HepG2 (cell line): ENCODE results near the gene CDNF. TPM values are rescaled to one million over a fixed set of nuclear protein-coding genes. Genes with fewer than 3 reads are reported as not detected.
A peak's percentile ranks its signal among the peaks of the same experiment; 100 is the strongest.

Source experiments
- DBP ChIP-seq: sonication (generic); formaldehyde crosslinking; IDR thresholded peaks from 2 replicates; pipeline ENCODE4 v1.4.0; 2020; ENCODE audit warnings: missing genetic modification reagents; ENCODE audit errors: not compliant biosample characterization
- FOXJ3 ChIP-seq: sonication (generic); formaldehyde crosslinking; IDR thresholded peaks from 2 replicates; pipeline ENCODE4 v1.4.0; 2020; ENCODE audit warnings: missing genetic modification reagents, mild to moderate bottlenecking, borderline replicate concordance
- KDM4B ChIP-seq: sonication (generic); formaldehyde crosslinking; IDR thresholded peaks from 2 replicates; pipeline ENCODE4 v1.4.0; 2020; ENCODE audit warnings: missing genetic modification reagents
- MATR3 ChIP-seq: sonication (generic); formaldehyde crosslinking; IDR thresholded peaks from 2 replicates; pipeline ENCODE4 v1.4.0; 2020; ENCODE audit warnings: missing genetic modification reagents
- MAX ChIP-seq: IDR thresholded peaks from 2 replicates; pipeline ENCODE4 v1.6.1; 2012; ENCODE audit warnings: inconsistent platforms
- MZF1 ChIP-seq: sonication (generic); formaldehyde crosslinking; IDR thresholded peaks from 2 replicates; pipeline ENCODE4 v1.8.1; 2023; ENCODE audit warnings: mild to moderate bottlenecking, missing genetic modification reagents, borderline replicate concordance
- NBN ChIP-seq: fragments of 450-650 bp; conservative IDR thresholded peaks from 2 replicates; pipeline ENCODE4 v1.6.1; 2017
- PCBP2 ChIP-seq: fragments of 200-400 bp; formaldehyde crosslinking; optimal IDR thresholded peaks from 2 replicates; pipeline ENCODE3; 2018; ENCODE audit warnings: low read length, low read depth; ENCODE audit not compliant: poor library complexity, severe bottlenecking
- POLR2G ChIP-seq: fragments of 200-400 bp; formaldehyde crosslinking; IDR thresholded peaks from 2 replicates; pipeline ENCODE4 v1.6.1; 2018; ENCODE audit warnings: mild to moderate bottlenecking, low read depth, low read length, moderate library complexity
- RARA ChIP-seq: IDR thresholded peaks from 2 replicates; pipeline ENCODE4 v1.6.1; 2016; ENCODE audit warnings: missing genetic modification reagents, missing compliant biosample characterization
- RNF219 ChIP-seq: sonication (generic); formaldehyde crosslinking; IDR thresholded peaks from 2 replicates; pipeline ENCODE4 v1.5.0; 2020; ENCODE audit warnings: mild to moderate bottlenecking, missing genetic modification reagents
- SIX1 ChIP-seq: sonication (generic); formaldehyde crosslinking; IDR thresholded peaks from 2 replicates; pipeline ENCODE4 v1.4.0; 2020; ENCODE audit warnings: missing genetic modification reagents, borderline replicate concordance
- TCF7L2 ChIP-seq: IDR thresholded peaks from 2 replicates; pipeline ENCODE4 v1.6.1; 2011; ENCODE audit warnings: mild to moderate bottlenecking, low read depth, low read length, moderate library complexity
- TERF1 ChIP-seq: sonication (generic); formaldehyde crosslinking; IDR thresholded peaks from 2 replicates; pipeline ENCODE4 v1.8.0; 2022; ENCODE audit warnings: mild to moderate bottlenecking, missing genetic modification reagents, moderate library complexity
- TFE3 ChIP-seq: IDR thresholded peaks from 2 replicates; pipeline ENCODE4 v1.6.1; 2016
- THYN1 ChIP-seq: sonication (generic); formaldehyde crosslinking; IDR thresholded peaks from 2 replicates; pipeline ENCODE4 v1.8.1; 2023; ENCODE audit warnings: low read depth, mild to moderate bottlenecking, moderate library complexity, missing genetic modification reagents, borderline replicate concordance
- ZBTB7B ChIP-seq: sonication (generic); formaldehyde crosslinking; IDR thresholded peaks from 2 replicates; pipeline ENCODE4 v1.4.0; 2020; ENCODE audit warnings: missing genetic modification reagents
- ZFP62 ChIP-seq: sonication (generic); formaldehyde crosslinking; IDR thresholded peaks from 2 replicates; pipeline ENCODE4 v1.4.0; 2020; ENCODE audit warnings: missing genetic modification reagents
- ZNF343 ChIP-seq: sonication (generic); formaldehyde crosslinking; IDR thresholded peaks from 2 replicates; pipeline ENCODE4 v1.4.0; 2020; ENCODE audit warnings: mild to moderate bottlenecking, missing genetic modification reagents
- ZNF362 ChIP-seq: sonication (generic); formaldehyde crosslinking; IDR thresholded peaks from 2 replicates; pipeline ENCODE4 v1.4.0; 2020; ENCODE audit warnings: missing genetic modification reagents, mild to moderate bottlenecking, borderline replicate concordance
- ZNF75D ChIP-seq: sonication (generic); formaldehyde crosslinking; IDR thresholded peaks from 2 replicates; pipeline ENCODE4 v1.8.1; 2023; ENCODE audit warnings: missing genetic modification reagents, mild to moderate bottlenecking, borderline replicate concordance
- ZNF775 ChIP-seq: sonication (generic); formaldehyde crosslinking; IDR thresholded peaks from 2 replicates; pipeline ENCODE4 v1.4.0; 2020; ENCODE audit warnings: missing genetic modification reagents, mild to moderate bottlenecking, moderate library complexity, borderline replicate concordance
- polyA plus RNA-seq, 8 experiments: library from polyadenylated mRNA; depleted of rRNA in 3 of 8; stranded (reverse) in 7 of 8; unstranded in 1 of 8; fragments of >200 nt; fragmentation: Illumina TruSeq in 4 of 8; extraction: Trizol in 4 of 8; gene quantifications; 2 replicates each; pipeline versions ENCODE4 v1.2.1 to v1.2.3, GENCODE V29; 2011 to 2016; ENCODE audit warnings: low read depth in 4 of 8, missing spikeins in 1 of 8, mixed read lengths in 1 of 8; ENCODE audit not compliant: insufficient read depth in 1 of 8
- total RNA-seq, 5 experiments: library from RNA; depleted of rRNA; stranded (reverse); fragments of >200 nt; fragmentation: Illumina TruSeq; extraction: Trizol; gene quantifications; 2 replicates each; pipeline ENCODE4 v1.2.3, GENCODE V29; 2016; ENCODE audit warnings: low read depth in 1 of 5

Gene CDNF
- total and polyA plus RNA-seq, 2 of the 13 experiments (the other 11 are each of a cell fraction or from before 2014, with no cell fraction given) = 0.29 to 0.33 TPM

GRCh38 chr10:14878266-14879123 lies 40.7 kb upstream of the CDNF start, which contains the start of gene SUV39H2 (continued):
- no peak for TF ChIP-seq SIX1 (CRISPR knock-in tag)
- peak; percentile 65; the same call in 1 of the 2 replicates for TF ChIP-seq TFE3 (CRISPR knock-in tag)
- TF ChIP-seq DBP = peak; percentile 72
- TF ChIP-seq KDM4B (CRISPR knock-in tag) = peak; percentile 76; the same call in 1 of the 2 replicates
- no peak for TF ChIP-seq ZNF775 (CRISPR knock-in tag)
- TF ChIP-seq RARA (CRISPR knock-in tag) = peak; percentile 33; the same call in 1 of the 2 replicates
- TF ChIP-seq FOXJ3 (CRISPR knock-in tag) = no peak
- peak; percentile 91 for TF ChIP-seq MAX
- TF ChIP-seq RNF219 (CRISPR knock-in tag) = no peak
- no peak for TF ChIP-seq MATR3 (CRISPR knock-in tag)
- peak; percentile 85 for TF ChIP-seq ZBTB7B (CRISPR knock-in tag)
- no peak for TF ChIP-seq MZF1 (CRISPR knock-in tag)
- TF ChIP-seq ZNF343 = 0 out of 2 replicates have a peak, but pooled peaks have one; percentile 46
- TF ChIP-seq ZNF75D (CRISPR knock-in tag) = peak; percentile 77; the same call in 1 of the 2 replicates
- TF ChIP-seq TCF7L2 = no peak
- no peak; the same call in 1 of the 2 replicates for TF ChIP-seq ZFP62 (CRISPR knock-in tag)
- no peak for TF ChIP-seq TERF1 (CRISPR knock-in tag)
- TF ChIP-seq PCBP2 = no peak
- TF ChIP-seq POLR2G = peak; percentile 91
- TF ChIP-seq ZNF362 (CRISPR knock-in tag) = peak; percentile 36; the same call in 1 of the 2 replicates
- no peak for TF ChIP-seq NBN
- no peak for TF ChIP-seq THYN1 (CRISPR knock-in tag)
